NCI-H82 treated with DMSO at 0.1 percent for 48 hours (cell line): Measurements from ENCODE around the gene ITGB2.

ENCODE experiments used
- DNase-seq: peaks from one replicate; lab custom pipeline; 2025; ENCODE audit not compliant: unreplicated experiment; lab: John Stamatoyannopoulos, UW

ITGB2 gene

GRCh38 chr21:44850905-44851657 is 69.6 kb downstream of the ITGB2 start:
- no peak for DNase-seq

- no peak for DNase-seq
Measured at GRCh38 chr21:44850208-44850800, 70.4 kb downstream of the ITGB2 start.

GRCh38 chr21:44849616-44850130 is 71.0 kb downstream of the ITGB2 start:
- DNase-seq, result no peak

GRCh38 chr21:44848821-44849521 is 71.7 kb downstream of the ITGB2 start:
- no peak for DNase-seq

GRCh38 chr21:44847261-44848056 is 73.2 kb downstream of the ITGB2 start:
- DNase-seq, result no peak

GRCh38 chr21:44846485-44847260 is 74.0 kb downstream of the ITGB2 start:
- no peak for DNase-seq

- no peak for DNase-seq
Measured at GRCh38 chr21:44846224-44846484, 74.5 kb downstream of the ITGB2 start.

GRCh38 chr21:44845418-44846223 is 75.1 kb downstream of the ITGB2 start:
- DNase-seq, result peak; percentile 8

GRCh38 chr21:44844256-44844655 is 76.4 kb downstream of the ITGB2 start:
- no peak for DNase-seq

- DNase-seq, result no peak
Measured at GRCh38 chr21:44842721-44843445, 77.8 kb downstream of the ITGB2 start.

GRCh38 chr21:44842087-44842486 is 78.6 kb downstream of the ITGB2 start:
- no peak for DNase-seq

GRCh38 chr21:44840771-44841170 is 79.9 kb downstream of the ITGB2 start:
- DNase-seq, result no peak

GRCh38 chr21:44838951-44839350 is 81.7 kb downstream of the ITGB2 start:
- no peak for DNase-seq

GRCh38 chr21:44838039-44838895 is 82.4 kb downstream of the ITGB2 start:
- DNase-seq, result no peak

GRCh38 chr21:44837537-44837936 is 83.2 kb downstream of the ITGB2 start:
- no peak for DNase-seq

- DNase-seq, result peak; percentile 38
Measured at GRCh38 chr21:44836666-44837471, 83.8 kb downstream of the ITGB2 start.

GRCh38 chr21:44836349-44836665 is 84.4 kb downstream of the ITGB2 start:
- no peak for DNase-seq
